ENCODE data around the gene HIF1AN.
A peak's percentile ranks its signal among the peaks of the same experiment; 100 is the strongest.

HIF1AN gene

GRCh38 chr10:100520811-100521210 is 14.9 kb upstream of the HIF1AN start:
- DNase-seq (ENCODE audit: low read depth in 2 of 3, low spot score in 2 of 3), result no peak

DNA sequence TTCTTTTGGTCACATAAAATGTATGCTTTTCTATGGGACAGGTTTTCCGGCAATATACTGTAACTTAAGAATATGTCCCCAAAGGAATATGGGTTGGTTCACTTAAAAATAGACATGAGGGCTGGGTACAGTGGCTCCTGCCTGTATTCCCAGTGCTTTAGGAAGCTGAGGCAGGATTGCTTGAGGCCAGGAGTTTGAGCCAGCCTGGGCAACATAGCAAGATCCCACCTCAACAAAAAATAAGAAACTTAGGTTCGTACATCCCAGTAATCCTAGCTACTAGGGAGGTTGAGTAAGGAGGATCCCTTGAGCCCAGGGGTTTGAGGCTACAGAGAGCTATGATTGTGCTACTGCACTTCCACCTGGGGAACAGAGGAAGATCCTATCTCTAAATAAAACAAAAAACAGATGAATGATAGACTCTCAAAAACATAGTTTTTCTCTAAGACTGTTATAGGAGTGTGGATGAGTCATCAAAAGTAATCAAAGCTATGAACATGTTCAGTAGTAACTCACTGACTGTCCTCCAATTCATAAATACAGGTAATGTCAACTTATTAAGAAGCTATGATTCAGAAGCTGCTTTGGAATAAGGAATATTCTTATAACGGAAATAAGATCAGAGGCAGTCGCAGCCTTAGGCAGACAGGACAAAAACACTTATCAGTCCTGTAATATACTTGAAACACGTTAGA is 13.5 kb upstream of the HIF1AN start:
- no peak for DNase-seq (ENCODE audit: low read depth in 2 of 3, low spot score in 2 of 3)

DNA sequence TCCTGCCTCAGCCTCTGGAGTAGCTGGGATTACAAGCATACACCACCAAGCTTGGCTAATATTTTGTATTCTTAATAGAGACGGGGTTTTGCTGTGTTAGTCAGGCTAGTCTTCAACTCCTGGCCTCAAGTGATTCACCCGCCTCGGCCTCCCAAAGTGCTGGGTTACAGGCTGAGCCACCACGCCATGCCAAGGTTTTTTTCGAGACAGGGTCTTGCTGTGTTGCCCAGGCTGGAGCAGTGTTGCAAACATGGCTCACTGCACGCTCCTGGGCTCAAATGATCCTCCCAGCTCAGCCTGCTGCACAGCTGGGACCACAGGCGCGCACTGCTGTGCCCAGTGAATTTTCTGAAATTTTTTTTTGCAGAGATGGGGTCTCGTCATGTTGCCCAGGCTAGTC is 12.8 kb upstream of the HIF1AN start:
- DNase-seq (ENCODE audit: low read depth in 2 of 3, low spot score in 2 of 3), result no peak

DNA sequence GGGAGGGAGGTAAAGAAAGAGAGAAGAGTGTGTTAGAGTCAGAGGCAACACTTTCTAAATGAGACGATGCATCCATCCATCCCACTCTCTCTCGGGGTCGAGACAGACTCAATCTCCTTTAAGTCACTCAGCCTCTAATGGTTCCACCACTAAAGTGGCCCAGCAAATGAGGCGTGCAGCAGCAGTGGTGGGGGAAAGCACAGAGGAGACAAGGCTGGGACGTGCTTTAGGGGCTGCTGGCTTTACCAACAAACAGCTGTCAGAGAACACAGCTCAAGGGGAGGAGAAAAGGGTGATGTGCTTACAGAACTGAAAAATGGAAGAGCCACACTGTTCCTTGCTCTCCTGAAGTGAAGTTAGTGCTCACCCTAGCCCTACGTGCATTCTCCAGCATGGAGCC is 11.5 kb upstream of the HIF1AN start:
- no peak for DNase-seq (ENCODE audit: low read depth in 2 of 3, low spot score in 2 of 3)

- DNase-seq (ENCODE audit: low read depth in 2 of 3, low spot score in 2 of 3), result no peak
These were observed 11.1 kb upstream of the HIF1AN start for GRCh38 chr10:100524638-100525037.

DNA sequence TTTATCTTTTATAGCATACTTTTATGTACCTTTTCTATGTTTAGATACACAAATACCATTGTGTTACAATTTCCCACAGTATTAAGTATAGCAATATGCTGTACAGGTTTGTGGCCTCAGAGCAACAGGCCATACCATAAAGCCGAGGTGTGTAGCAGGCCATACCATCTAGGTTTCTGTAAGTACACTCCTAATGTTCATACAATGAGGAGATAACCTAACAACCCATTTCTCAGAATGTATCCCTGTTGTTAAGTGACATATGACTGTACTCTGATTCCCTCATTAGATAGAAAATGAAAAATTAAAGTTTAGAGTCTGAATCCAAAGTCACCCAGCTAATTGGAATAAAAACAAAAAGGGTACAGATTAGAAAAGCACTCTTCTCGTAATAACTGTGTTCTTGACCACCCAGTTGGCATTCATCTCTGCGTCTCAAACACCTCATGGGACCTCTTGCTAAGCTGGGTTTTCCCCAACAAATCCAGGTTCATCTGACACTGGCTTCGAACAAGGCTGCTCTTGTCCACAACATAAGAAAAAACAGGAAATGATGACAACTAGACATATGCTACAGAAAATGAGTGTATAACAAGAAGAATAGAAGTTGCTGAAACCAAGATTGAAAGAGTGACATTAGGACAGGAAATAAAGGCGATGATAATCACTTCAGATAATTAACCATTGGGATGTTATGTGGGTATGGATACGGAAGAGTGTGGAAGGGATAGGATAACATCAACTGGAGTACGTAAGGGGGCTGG is 7.4 kb upstream of the HIF1AN start:
- DNase-seq (ENCODE audit: low read depth in 2 of 3, low spot score in 2 of 3), result no peak

GRCh38 chr10:100528921-100529474 is 6.7 kb upstream of the HIF1AN start:
- DNase-seq (ENCODE audit: low read depth in 2 of 3, low spot score in 2 of 3), result no peak

- peak; percentile 63 to 84 (median 71) for DNase-seq (ENCODE audit: low read depth in 2 of 3, low spot score in 2 of 3)
These were observed 6.1 kb upstream of the HIF1AN start, which contains the start of gene NDUFB8 for GRCh38 chr10:100529475-100530298. Gene NDUFB8, minus strand, starts transcription at chr10:100529871. Its CDS starts 20 bp downstream, at chr10:100529851.

GRCh38 chr10:100531761-100532160 is 4.0 kb upstream of the HIF1AN start:
- DNase-seq (ENCODE audit: low read depth in 2 of 3, low spot score in 2 of 3), result no peak

GRCh38 chr10:100534726-100535125 is 1.0 kb upstream of the HIF1AN start:
- DNase-seq (ENCODE audit: low read depth in 2 of 3, low spot score in 2 of 3), result no peak

- DNase-seq (ENCODE audit: low read depth in 2 of 3, low spot score in 2 of 3), result no peak
These were observed 417 bp upstream of the HIF1AN start for GRCh38 chr10:100535338-100535714.

DNA sequence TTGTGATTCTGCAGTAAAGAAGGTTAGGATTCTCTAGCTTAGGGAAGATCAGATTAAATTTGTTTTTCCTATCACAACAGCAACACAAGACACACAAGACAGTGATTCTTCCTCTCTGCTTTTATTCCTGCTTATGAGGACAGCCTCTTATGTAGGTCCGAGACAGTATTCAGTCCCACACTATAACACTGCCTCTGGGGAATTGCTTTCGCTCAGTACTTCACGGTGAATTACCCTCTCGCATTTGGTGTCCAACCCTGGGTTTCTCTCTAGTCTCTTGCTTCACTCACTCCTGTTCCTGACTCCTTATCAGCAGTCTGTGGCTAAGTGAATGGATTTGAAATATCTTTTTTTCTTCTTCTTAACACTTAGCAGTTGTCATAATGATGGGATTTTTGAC is 1.7 kb downstream of the HIF1AN start:
- no peak for DNase-seq (ENCODE audit: low read depth in 2 of 3, low spot score in 2 of 3)

DNA sequence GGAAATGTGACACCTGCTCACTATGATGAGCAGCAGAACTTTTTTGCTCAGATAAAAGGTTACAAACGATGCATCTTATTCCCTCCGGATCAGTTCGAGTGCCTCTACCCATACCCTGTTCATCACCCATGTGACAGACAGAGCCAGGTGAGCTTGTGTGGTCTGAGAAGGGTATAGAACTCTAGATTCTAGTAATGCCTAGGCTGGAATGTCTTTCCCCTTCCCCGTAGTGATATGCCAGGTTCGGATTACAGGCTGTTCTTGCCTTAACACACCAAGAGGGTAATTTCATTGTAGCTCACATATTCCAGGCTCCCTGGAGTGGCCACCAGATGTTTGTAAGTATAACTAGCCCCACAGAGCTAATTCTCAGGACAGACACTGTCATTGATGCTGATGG is 9.2 kb downstream of the HIF1AN start:
- DNase-seq (ENCODE audit: low read depth in 2 of 3, low spot score in 2 of 3), result no peak

- no peak for DNase-seq (ENCODE audit: low read depth in 2 of 3, low spot score in 2 of 3)
These were observed 15.5 kb downstream of the HIF1AN start for GRCh38 chr10:100551196-100551595.

GRCh38 chr10:100551738-100552137 is 16.0 kb downstream of the HIF1AN start:
- no peak for DNase-seq (ENCODE audit: low read depth in 2 of 3, low spot score in 2 of 3)

GRCh38 chr10:100553929-100554328 is 18.2 kb downstream of the HIF1AN start:
- DNase-seq (ENCODE audit: low read depth in 2 of 3, low spot score in 2 of 3), result no peak

DNA sequence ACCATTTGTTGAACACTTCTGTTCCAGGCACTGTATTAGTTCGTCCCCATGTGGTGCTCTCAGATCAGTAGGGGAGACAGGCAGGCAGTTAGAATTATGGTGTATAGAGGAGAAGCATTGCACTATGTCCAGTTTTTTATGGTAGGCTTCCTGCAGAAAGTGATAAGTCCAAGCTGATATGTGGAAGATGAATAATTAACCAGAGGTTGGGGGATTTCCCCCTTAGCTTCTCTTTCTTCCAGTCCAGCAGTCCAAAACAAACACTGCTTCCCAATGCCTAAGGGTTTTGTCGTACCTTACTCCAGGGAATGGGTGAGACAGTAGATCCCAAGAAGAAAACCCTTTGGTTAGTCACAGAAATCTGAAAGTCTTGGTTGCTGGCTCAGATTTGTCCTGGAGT is 19.2 kb downstream of the HIF1AN start:
- no peak for DNase-seq (ENCODE audit: low read depth in 2 of 3, low spot score in 2 of 3)

GRCh38 chr10:100560248-100560647 is 24.5 kb downstream of the HIF1AN start:
- no peak for DNase-seq (ENCODE audit: low read depth in 2 of 3, low spot score in 2 of 3)

- no peak for DNase-seq (ENCODE audit: low read depth in 2 of 3, low spot score in 2 of 3)
These were observed 25.3 kb downstream of the HIF1AN start for GRCh38 chr10:100561005-100561404.

DNA sequence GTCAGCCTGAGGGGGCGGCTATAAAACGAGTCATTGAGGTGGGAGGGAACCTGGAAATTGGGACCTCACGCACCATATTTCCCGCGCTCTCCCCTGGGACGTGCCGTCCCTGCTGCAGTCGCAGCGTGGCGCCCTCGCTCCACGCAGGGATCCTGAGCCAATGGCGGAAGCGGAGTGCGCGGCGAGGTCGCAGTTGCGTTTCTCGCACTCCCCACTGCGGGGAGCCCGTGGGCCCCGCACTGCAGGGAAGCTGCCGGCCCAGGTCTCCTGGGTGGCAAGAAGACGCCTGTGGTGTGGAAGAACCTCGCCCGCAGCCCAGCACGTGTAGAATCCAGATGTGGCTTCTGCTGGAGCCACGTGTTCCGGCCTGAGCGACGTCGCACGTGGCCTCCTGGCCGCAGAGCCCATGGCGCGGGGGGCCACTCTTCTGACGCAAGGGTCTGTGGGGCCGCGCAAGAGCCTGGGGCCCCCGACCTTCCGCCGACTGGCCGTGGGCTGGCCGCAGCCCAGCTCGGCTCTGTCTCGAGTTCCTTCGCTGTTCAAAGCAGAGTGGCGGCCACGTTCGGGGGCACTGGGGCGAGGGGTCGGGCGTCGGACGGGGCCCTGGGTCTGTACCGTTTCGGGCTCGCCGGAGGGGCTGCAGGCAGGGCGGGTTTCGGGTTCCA is 26.4 kb downstream of the HIF1AN start:
- peak; percentile 40 to 57 (median 50) for DNase-seq (ENCODE audit: low read depth in 2 of 3, low spot score in 2 of 3)
